ENCODE results near the gene EML1. TPM values are rescaled to one million over a fixed set of nuclear protein-coding genes. Genes with fewer than 3 reads are reported as not detected.

Gene EML1
- total RNA-seq, 1 experiment from 2014 or later: 9.5 TPM

DNA sequence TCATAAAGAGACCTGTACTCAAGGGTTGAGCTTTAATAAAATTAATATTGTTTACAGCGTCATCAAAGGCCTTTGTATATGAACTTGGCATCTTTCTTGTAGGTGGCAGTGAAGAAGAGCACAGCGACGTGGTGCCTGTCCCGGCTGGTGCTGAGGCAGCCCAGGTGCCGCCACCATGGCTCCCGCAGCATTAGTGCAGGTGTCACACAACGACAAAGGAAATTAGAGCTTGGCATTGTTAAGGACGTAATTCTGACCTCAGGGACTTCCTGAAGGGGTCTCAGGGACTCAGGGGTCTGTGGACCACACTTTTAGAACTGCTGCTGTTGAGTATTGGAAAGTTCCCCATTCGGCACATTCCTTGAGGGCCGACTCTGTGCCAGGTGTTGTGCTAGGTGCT, 24.1 kb downstream of the EML1 start:
- Mint-ChIP-seq H3K4me1 (ENCODE audit: insufficient read depth, unreplicated experiment) (peaks cover 7% of the 10 kb centered on the region), H3K36me3 (ENCODE audit: insufficient read depth, unreplicated experiment) (no peaks in the 10 kb centered on the region)

DNA sequence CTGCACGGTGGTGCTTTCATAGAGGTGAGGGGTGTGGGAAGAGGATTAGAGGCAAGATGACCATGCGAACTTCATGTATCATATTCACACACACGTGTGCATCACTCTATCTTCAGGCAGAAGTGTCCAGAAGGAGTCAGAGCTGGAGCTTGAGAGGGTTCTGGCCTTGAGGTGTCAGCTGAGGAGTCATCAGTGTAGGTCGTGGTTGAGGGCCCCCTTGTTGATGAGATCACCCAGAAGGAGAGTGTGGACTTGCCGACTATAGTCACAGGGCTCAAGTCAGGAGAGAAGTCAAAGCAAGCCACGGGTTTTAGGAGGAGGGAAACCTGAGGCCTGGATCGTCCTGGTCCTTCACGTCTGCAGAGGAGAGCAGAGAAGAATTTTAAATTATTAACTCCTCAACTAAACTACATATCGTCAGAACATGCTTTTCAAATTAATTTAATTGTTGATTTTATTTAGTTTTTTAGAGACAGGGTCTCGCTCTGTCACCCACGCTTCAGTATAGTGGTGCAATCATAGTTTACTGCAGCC, 25.4 kb downstream of the EML1 start:
- peaks cover 9% of the 10 kb centered on the region for H3K27me3 Mint-ChIP-seq (ENCODE audit: insufficient read depth, unreplicated experiment)
- BruUV-seq (replicated peaks): no TSS peak
- CTCF ChIA-PET: no interaction called here
- TF ChIP-seq, protein P1, sequence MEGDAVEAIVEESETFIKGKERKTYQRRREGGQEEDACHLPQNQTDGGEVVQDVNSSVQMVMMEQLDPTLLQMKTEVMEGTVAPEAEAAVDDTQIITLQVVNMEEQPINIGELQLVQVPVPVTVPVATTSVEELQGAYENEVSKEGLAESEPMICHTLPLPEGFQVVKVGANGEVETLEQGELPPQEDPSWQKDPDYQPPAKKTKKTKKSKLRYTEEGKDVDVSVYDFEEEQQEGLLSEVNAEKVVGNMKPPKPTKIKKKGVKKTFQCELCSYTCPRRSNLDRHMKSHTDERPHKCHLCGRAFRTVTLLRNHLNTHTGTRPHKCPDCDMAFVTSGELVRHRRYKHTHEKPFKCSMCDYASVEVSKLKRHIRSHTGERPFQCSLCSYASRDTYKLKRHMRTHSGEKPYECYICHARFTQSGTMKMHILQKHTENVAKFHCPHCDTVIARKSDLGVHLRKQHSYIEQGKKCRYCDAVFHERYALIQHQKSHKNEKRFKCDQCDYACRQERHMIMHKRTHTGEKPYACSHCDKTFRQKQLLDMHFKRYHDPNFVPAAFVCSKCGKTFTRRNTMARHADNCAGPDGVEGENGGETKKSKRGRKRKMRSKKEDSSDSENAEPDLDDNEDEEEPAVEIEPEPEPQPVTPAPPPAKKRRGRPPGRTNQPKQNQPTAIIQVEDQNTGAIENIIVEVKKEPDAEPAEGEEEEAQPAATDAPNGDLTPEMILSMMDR (IDR thresholded peaks at IDR 0.05; ENCODE audit: unreplicated experiment): no peak
- intact Hi-C loops (cut with micrococcal nuclease): no loop called here
- no peak overlapping the region for H3K4me3 Mint-ChIP-seq (ENCODE audit: unreplicated experiment)
- POLR2A ChIA-PET: no interaction called here
- H3K36me3 Mint-ChIP-seq (ENCODE audit: insufficient read depth, unreplicated experiment): no peaks in the 10 kb centered on the region
- peaks cover 7% of the 10 kb centered on the region for H3K4me1 Mint-ChIP-seq (ENCODE audit: insufficient read depth, unreplicated experiment)
- H3K9me3 Mint-ChIP-seq (ENCODE audit: unreplicated experiment): no peaks in the 10 kb centered on the region
- H3K27ac Mint-ChIP-seq (ENCODE audit: low read depth, unreplicated experiment): no peak overlapping the region
- DNase-seq (ENCODE audit: unreplicated experiment): no peak

More for the DNA sequence above, 24.1 kb downstream of the EML1 start:
- Mint-ChIP-seq H3K4me3 (ENCODE audit: unreplicated experiment) (no peak overlapping the region), H3K9me3 (ENCODE audit: unreplicated experiment) (no peaks in the 10 kb centered on the region), H3K27ac (ENCODE audit: low read depth, unreplicated experiment) (no peak overlapping the region), H3K27me3 (ENCODE audit: insufficient read depth, unreplicated experiment) (peaks cover 9% of the 10 kb centered on the region)
- ChIA-PET POLR2A (no interaction called here), CTCF (no interaction called here)
- TF ChIP-seq, protein P1 (IDR thresholded peaks at IDR 0.05; ENCODE audit: unreplicated experiment): no peak
- DNase-seq (ENCODE audit: unreplicated experiment): no peak
- intact Hi-C loops (cut with micrococcal nuclease): no loop called here
- no TSS peak for BruUV-seq (replicated peaks)

DNA sequence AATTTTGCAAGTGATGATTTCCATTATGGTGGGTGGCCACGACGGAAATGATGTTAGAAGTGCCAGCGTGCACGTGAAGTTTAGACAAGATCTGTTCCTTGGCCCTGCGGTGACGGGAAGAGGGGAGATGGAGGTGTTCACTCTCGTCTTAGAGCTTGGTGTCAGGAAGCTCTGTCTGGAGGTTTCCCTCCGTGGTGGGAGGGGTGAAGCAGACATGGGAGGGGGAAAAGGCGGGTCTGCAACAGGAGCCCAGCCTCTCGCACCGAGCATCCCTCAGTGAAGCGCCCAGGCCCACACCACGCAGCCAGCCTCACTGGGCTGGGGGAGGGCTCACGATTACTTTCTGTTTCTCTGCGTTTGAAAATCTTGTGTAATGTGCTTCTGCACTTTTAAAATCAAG, 26.3 kb downstream of the EML1 start:
- H3K27ac Mint-ChIP-seq (ENCODE audit: low read depth, unreplicated experiment): no peak overlapping the region
- ChIA-PET CTCF (no interaction called here), POLR2A (no interaction called here)
- BruUV-seq (replicated peaks): no TSS peak
- H3K36me3 Mint-ChIP-seq (ENCODE audit: insufficient read depth, unreplicated experiment): no peaks in the 10 kb centered on the region
- H3K27me3 Mint-ChIP-seq (ENCODE audit: insufficient read depth, unreplicated experiment): peaks cover 9% of the 10 kb centered on the region
- no peak for DNase-seq (ENCODE audit: unreplicated experiment)
- TF ChIP-seq, protein P1 (IDR thresholded peaks at IDR 0.05; ENCODE audit: unreplicated experiment): no peak
- H3K4me3 Mint-ChIP-seq (ENCODE audit: unreplicated experiment): no peak overlapping the region
- H3K9me3 Mint-ChIP-seq (ENCODE audit: unreplicated experiment): no peaks in the 10 kb centered on the region
- intact Hi-C loops (cut with micrococcal nuclease): no loop called here
- peaks cover 7% of the 10 kb centered on the region for H3K4me1 Mint-ChIP-seq (ENCODE audit: insufficient read depth, unreplicated experiment)

DNA sequence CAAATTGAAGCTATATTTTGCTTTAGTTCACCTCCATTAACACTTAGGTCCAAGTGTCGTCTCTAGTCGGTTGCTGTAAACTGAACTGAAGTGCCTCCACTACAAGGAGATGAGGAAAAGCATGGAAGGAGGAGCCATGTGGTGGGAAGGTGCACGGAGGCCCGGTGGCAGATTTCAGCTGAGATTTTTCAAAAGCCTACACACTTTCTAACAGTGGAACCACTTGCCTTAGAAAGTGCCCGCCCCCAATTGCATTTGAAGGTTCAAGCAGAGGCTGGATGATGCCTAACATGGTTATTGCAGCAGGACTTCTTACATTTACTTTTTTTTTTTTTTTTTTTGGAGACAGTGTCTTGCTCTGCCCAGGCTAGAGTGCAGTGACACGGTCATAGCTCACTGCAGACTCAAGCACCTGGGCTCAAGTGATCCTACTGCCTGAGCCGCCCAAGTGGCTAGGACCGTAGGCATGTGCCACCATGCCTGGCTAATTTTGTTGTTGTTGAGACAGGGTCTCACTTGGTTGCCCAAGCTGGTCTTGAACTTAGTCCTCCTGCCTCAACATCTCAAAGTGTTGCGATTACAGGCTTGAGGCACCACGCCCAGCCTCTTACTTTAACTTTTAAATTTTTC, 27.6 kb downstream of the EML1 start:
- Mint-ChIP-seq H3K36me3 (ENCODE audit: insufficient read depth, unreplicated experiment) (no peaks in the 10 kb centered on the region), H3K4me3 (ENCODE audit: unreplicated experiment) (no peak overlapping the region), H3K27me3 (ENCODE audit: insufficient read depth, unreplicated experiment) (peaks cover 9% of the 10 kb centered on the region), H3K4me1 (ENCODE audit: insufficient read depth, unreplicated experiment) (peaks cover 7% of the 10 kb centered on the region), H3K27ac (ENCODE audit: low read depth, unreplicated experiment) (no peak overlapping the region), H3K9me3 (ENCODE audit: unreplicated experiment) (no peaks in the 10 kb centered on the region)
- intact Hi-C loops (cut with micrococcal nuclease): no loop called here
- POLR2A ChIA-PET: no interaction called here
- TF ChIP-seq, protein P1 (IDR thresholded peaks at IDR 0.05; ENCODE audit: unreplicated experiment): no peak
- BruUV-seq (replicated peaks): no TSS peak
- CTCF ChIA-PET: interaction anchor here (0.6 kb wide), 1 partner anchor 186 kb away, joined by 7 read pairs; no protein-coding TSS in a partner anchor
- DNase-seq (ENCODE audit: unreplicated experiment): no peak

Data from MCF 10A (cell line).